Loucy (cell line): ENCODE measurements around the gene SP140.

Source experiments
- CTCF ChIP-seq: fragments of 200-600 bp; sonication (generic); conservative IDR thresholded peaks from 2 replicates; pipeline ENCODE4 v1.5.1; 2014; ENCODE audit warnings: mild to moderate bottlenecking, antibody characterized with exemption, low read length
- EZH2phosphoT487 ChIP-seq: fragments of 200-600 bp; IDR thresholded peaks from 2 replicates; pipeline ENCODE4 v1.6.1; 2018; ENCODE audit warnings: antibody characterized with exemption, mild to moderate bottlenecking, moderate library complexity, borderline replicate concordance

DNA sequence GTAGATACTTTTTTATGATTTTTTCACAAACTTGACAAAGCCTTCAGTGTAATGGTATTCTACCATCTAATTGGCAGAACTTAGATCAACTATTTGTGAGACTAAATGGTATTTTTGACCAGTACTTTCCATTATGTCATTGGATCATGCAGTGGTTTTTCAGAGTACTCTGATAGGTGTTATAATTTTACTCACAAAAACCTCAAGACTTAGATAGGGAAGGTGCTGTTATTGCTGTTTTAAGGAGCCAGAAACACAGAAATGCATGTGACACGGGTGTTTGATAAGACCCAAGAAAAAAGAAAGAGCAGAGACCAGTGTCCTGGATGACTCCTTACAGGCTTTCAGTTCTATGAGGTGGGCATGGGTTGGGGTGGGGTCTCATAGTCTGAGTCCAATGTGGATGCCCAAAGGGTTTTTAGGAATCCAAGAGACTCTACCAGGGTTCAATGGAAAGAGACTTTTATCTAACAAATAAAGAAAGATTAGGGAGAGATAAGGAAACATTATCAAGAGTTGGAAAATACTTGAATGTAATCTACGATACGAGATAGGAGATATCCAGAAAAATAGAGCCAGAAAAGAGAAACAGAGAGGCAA, 31.3 kb downstream of the SP140 start:
- TF ChIP-seq CTCF, result no peak
- TF ChIP-seq EZH2phosphoT487, result no peak
